HepG2 (cell line): ENCODE results near the gene VAC14. TPM values are rescaled to one million over a fixed set of nuclear protein-coding genes. Genes with fewer than 3 reads are reported as not detected.

ENCODE experiments used
- CTCF ChIP-seq: sonication (generic); formaldehyde crosslinking; IDR thresholded peaks from 2 replicates; pipeline ENCODE4 v1.5.0; 2020; ENCODE audit warnings: mild to moderate bottlenecking, missing genetic modification reagents, moderate library complexity
- DPF2 ChIP-seq: sonication (generic); formaldehyde crosslinking; IDR thresholded peaks from 2 replicates; pipeline ENCODE4 v1.4.0; 2020; ENCODE audit warnings: mild to moderate bottlenecking, low read depth, missing genetic modification reagents, borderline replicate concordance
- HDAC2 ChIP-seq: sonication (generic); formaldehyde crosslinking; IDR thresholded peaks from 2 replicates; pipeline ENCODE4 v1.4.0; 2020; ENCODE audit warnings: missing genetic modification reagents
- HMGXB3 ChIP-seq: sonication (generic); formaldehyde crosslinking; IDR thresholded peaks from 2 replicates; pipeline ENCODE4 v1.4.0; 2020; ENCODE audit warnings: missing genetic modification reagents, borderline replicate concordance
- HNRNPUL1 ChIP-seq: fragments of 200-400 bp; formaldehyde crosslinking; IDR thresholded peaks from 2 replicates; pipeline ENCODE4 v1.6.1; 2017; ENCODE audit warnings: low read depth, mild to moderate bottlenecking, low read length, moderate library complexity
- MNT ChIP-seq: fragments of 450-650 bp; IDR thresholded peaks from 2 replicates; pipeline ENCODE4 v1.6.1; 2016
- NFE2 ChIP-seq: sonication (generic); formaldehyde crosslinking; IDR thresholded peaks from 2 replicates; pipeline ENCODE4 v1.4.0; 2020; ENCODE audit warnings: missing genetic modification reagents
- ZHX1 ChIP-seq: sonication (generic); formaldehyde crosslinking; IDR thresholded peaks from 2 replicates; pipeline ENCODE4 v1.8.1; 2022; ENCODE audit warnings: low read depth, mild to moderate bottlenecking, missing genetic modification reagents
- ZNF18 ChIP-seq: sonication (generic); formaldehyde crosslinking; IDR thresholded peaks from 2 replicates; pipeline ENCODE4 v1.8.0; 2022; ENCODE audit warnings: mild to moderate bottlenecking, missing genetic modification reagents; ENCODE audit not compliant: insufficient replicate concordance
- ZNF274 ChIP-seq: sonication (generic); formaldehyde crosslinking; IDR thresholded peaks from 2 replicates; pipeline ENCODE4 v1.5.1; 2020; ENCODE audit warnings: mild to moderate bottlenecking, missing genetic modification reagents
- ZNF761 ChIP-seq: sonication (generic); formaldehyde crosslinking; conservative IDR thresholded peaks from 2 replicates; pipeline ENCODE4 v1.4.0; 2020; ENCODE audit warnings: mild to moderate bottlenecking, missing genetic modification reagents
- ZNF788 ChIP-seq: sonication (generic); formaldehyde crosslinking; IDR thresholded peaks from 2 replicates; pipeline ENCODE4 v1.5.0; 2020; ENCODE audit warnings: mild to moderate bottlenecking, missing genetic modification reagents, borderline replicate concordance
- ZNF891 ChIP-seq: sonication (generic); formaldehyde crosslinking; IDR thresholded peaks from 2 replicates; pipeline ENCODE4 v1.5.0; 2020; ENCODE audit warnings: mild to moderate bottlenecking, missing genetic modification reagents
- polyA plus RNA-seq, 8 experiments: library from polyadenylated mRNA; depleted of rRNA in 3 of 8; stranded (reverse) in 7 of 8; unstranded in 1 of 8; fragments of >200 nt; fragmentation: Illumina TruSeq in 4 of 8; extraction: Trizol in 4 of 8; gene quantifications; 2 replicates each; pipeline versions ENCODE4 v1.2.1 to v1.2.3, GENCODE V29; 2011 to 2016; ENCODE audit warnings: low read depth in 4 of 8, missing spikeins in 1 of 8, mixed read lengths in 1 of 8; ENCODE audit not compliant: insufficient read depth in 1 of 8
- total RNA-seq, 5 experiments: library from RNA; depleted of rRNA; stranded (reverse); fragments of >200 nt; fragmentation: Illumina TruSeq; extraction: Trizol; gene quantifications; 2 replicates each; pipeline ENCODE4 v1.2.3, GENCODE V29; 2016; ENCODE audit warnings: low read depth in 1 of 5

Gene VAC14
- total and polyA plus RNA-seq, 2 of the 13 experiments (the other 11 are each of a cell fraction or from before 2014, with no cell fraction given): 23.5 to 24.6 TPM

- no peak for TF ChIP-seq ZNF788 (CRISPR knock-in tag)
- TF ChIP-seq ZHX1 (CRISPR knock-in tag): no peak
- no peak for TF ChIP-seq HNRNPUL1
- no peak for TF ChIP-seq ZNF891 (CRISPR knock-in tag)
- TF ChIP-seq HMGXB3 (CRISPR knock-in tag): no peak
- no peak for TF ChIP-seq MNT
- no peak for TF ChIP-seq ZNF274 (CRISPR knock-in tag)
- TF ChIP-seq DPF2 (CRISPR knock-in tag): peak; percentile 39; the same call in 1 of the 2 replicates
- TF ChIP-seq ZNF761: no peak
- no peak for TF ChIP-seq ZNF18 (CRISPR knock-in tag)
- TF ChIP-seq HDAC2 (CRISPR knock-in tag): no peak
- no peak for TF ChIP-seq CTCF (CRISPR knock-in tag)
- TF ChIP-seq NFE2 (CRISPR knock-in tag): no peak
These were observed 144.8 kb downstream of the VAC14 start (continued) for GRCh38 chr16:70656065-70656711.
